ENCODE data around the gene NUDT2. TPM values are rescaled to one million over a fixed set of nuclear protein-coding genes. Genes with fewer than 3 reads are reported as not detected.
A peak's percentile ranks its signal among the peaks of the same experiment; 100 is the strongest.
"Not testable (repeated sequence)": the region's sequence is repeated elsewhere in the genome, so short reads cannot be mapped to it uniquely, and the experiment has no call there.

Gene NUDT2
- total RNA-seq, 2 experiments from 2014 or later = 28.9 to 29.7 TPM

- H3K4me1 Mint-ChIP-seq = no peaks in the 10 kb centered on the region
- H3K27me3 Mint-ChIP-seq = no peaks in the 10 kb centered on the region
- no peaks in the 10 kb centered on the region for H3K9me3 Mint-ChIP-seq (ENCODE audit: low read depth)
- CTCF ChIA-PET = interaction anchor here (1.1 kb wide), 1 partner anchor 9 kb away, joined by 3 read pairs; no protein-coding TSS in a partner anchor
- DNase-seq (no peak), ATAC-seq (no peak)
- no peak overlapping the region for H3K27ac Mint-ChIP-seq
- H3K4me3 Mint-ChIP-seq = no peak overlapping the region
- peaks cover 22% of the 10 kb centered on the region for H3K36me3 Mint-ChIP-seq
These were observed 12.4 kb downstream of the NUDT2 start for GRCh38 chr9:34341659-34342295.

GRCh38 chr9:34343090-34343489, 13.7 kb downstream of the NUDT2 start:
- H3K4me3 Mint-ChIP-seq = no peak overlapping the region
- no peak overlapping the region for H3K27ac Mint-ChIP-seq
- H3K27me3 Mint-ChIP-seq = no peaks in the 10 kb centered on the region
- CTCF ChIA-PET = interaction anchor here (1.1 to 1.3 kb wide), 2 partner anchors 15 to 36 kb away, joined by 3 to 4 read pairs; no protein-coding TSS in a partner anchor
- no peak for ATAC-seq
- no peaks in the 10 kb centered on the region for H3K9me3 Mint-ChIP-seq (ENCODE audit: low read depth)
- no peaks in the 10 kb centered on the region for H3K4me1 Mint-ChIP-seq
- H3K36me3 Mint-ChIP-seq = peaks cover 22% of the 10 kb centered on the region
- DNase-seq = no peak

GRCh38 chr9:34343605-34344004, 14.2 kb downstream of the NUDT2 start:
- ATAC-seq (no peak), DNase-seq (no peak)
- CTCF ChIA-PET = interaction anchor here (1.1 to 1.3 kb wide), 2 partner anchors 15 to 36 kb away, joined by 3 to 4 read pairs; no protein-coding TSS in a partner anchor
- Mint-ChIP-seq H3K4me1 (no peaks in the 10 kb centered on the region), H3K27me3 (no peaks in the 10 kb centered on the region), H3K4me3 (no peak overlapping the region), H3K9me3 (ENCODE audit: low read depth) (no peaks in the 10 kb centered on the region), H3K36me3 (peaks cover 20% of the 10 kb centered on the region), H3K27ac (no peak overlapping the region)

GRCh38 chr9:34346873-34347799, 17.8 kb downstream of the NUDT2 start:
- no peaks in the 10 kb centered on the region for H3K9me3 Mint-ChIP-seq (ENCODE audit: low read depth)
- no peak overlapping the region for H3K27ac Mint-ChIP-seq
- H3K36me3 Mint-ChIP-seq = peaks cover 11% of the 10 kb centered on the region
- DNase-seq (no peak), ATAC-seq (no peak)
- H3K4me1 Mint-ChIP-seq = no peaks in the 10 kb centered on the region
- no peak overlapping the region for H3K4me3 Mint-ChIP-seq
- H3K27me3 Mint-ChIP-seq = no peaks in the 10 kb centered on the region
- CTCF ChIA-PET = interaction anchor here (0.7 to 0.8 kb wide), 2 partner anchors 31 to 199 kb away, joined by 3 to 4 read pairs; no protein-coding TSS in a partner anchor

GRCh38 chr9:34347800-34348158, 18.4 kb downstream of the NUDT2 start:
- CTCF ChIA-PET = interaction anchor here (0.8 kb wide), 1 partner anchor 30 kb away, joined by 4 read pairs; no protein-coding TSS in a partner anchor
- H3K4me3 Mint-ChIP-seq = no peak overlapping the region
- no peaks in the 10 kb centered on the region for H3K9me3 Mint-ChIP-seq (ENCODE audit: low read depth)
- DNase-seq (no peak), ATAC-seq (no peak)
- H3K4me1 Mint-ChIP-seq = no peaks in the 10 kb centered on the region
- H3K36me3 Mint-ChIP-seq = peaks cover 7% of the 10 kb centered on the region
- H3K27ac Mint-ChIP-seq = no peak overlapping the region
- no peaks in the 10 kb centered on the region for H3K27me3 Mint-ChIP-seq

GRCh38 chr9:34349324-34349723, 20.0 kb downstream of the NUDT2 start:
- DNase-seq = no peak
- no peaks in the 10 kb centered on the region for H3K9me3 Mint-ChIP-seq (ENCODE audit: low read depth)
- no peak overlapping the region for H3K4me3 Mint-ChIP-seq
- H3K4me1 Mint-ChIP-seq = no peaks in the 10 kb centered on the region
- ATAC-seq = no peak
- H3K27ac Mint-ChIP-seq = no peak overlapping the region
- H3K36me3 Mint-ChIP-seq = peaks cover 6% of the 10 kb centered on the region
- CTCF ChIA-PET = interaction anchor here (1.2 kb wide), 1 partner anchor 17 kb away, joined by 3 read pairs; no protein-coding TSS in a partner anchor
- H3K27me3 Mint-ChIP-seq = no peaks in the 10 kb centered on the region

- H3K27me3 Mint-ChIP-seq; H3K4me3 Mint-ChIP-seq; DNase-seq; ATAC-seq; H3K27ac Mint-ChIP-seq; H3K9me3 Mint-ChIP-seq (ENCODE audit: low read depth); H3K4me1 Mint-ChIP-seq; CTCF ChIA-PET: not testable (repeated sequence)
- peaks cover 17% of the 10 kb centered on the region for H3K36me3 Mint-ChIP-seq
These were observed 22.8 kb downstream of the NUDT2 start for GRCh38 chr9:34352122-34352652.

- CTCF ChIA-PET, ATAC-seq, H3K27me3 Mint-ChIP-seq, H3K4me1 Mint-ChIP-seq, H3K4me3 Mint-ChIP-seq, DNase-seq, H3K27ac Mint-ChIP-seq: not testable (repeated sequence)
- Mint-ChIP-seq H3K9me3 (ENCODE audit: low read depth) (peaks cover 12% of the 10 kb centered on the region), H3K36me3 (peaks cover 17% of the 10 kb centered on the region)
These were observed 23.6 kb downstream of the NUDT2 start for GRCh38 chr9:34352957-34353356.

- Mint-ChIP-seq H3K27me3 (no peaks in the 10 kb centered on the region), H3K36me3 (peaks cover 11% of the 10 kb centered on the region), H3K27ac (no peak overlapping the region), H3K4me3 (no peak overlapping the region), H3K9me3 (ENCODE audit: low read depth) (peaks cover 4% of the 10 kb centered on the region), H3K4me1 (peaks cover 18% of the 10 kb centered on the region)
- ATAC-seq = no peak
- CTCF ChIA-PET = interaction anchor here (0.6 kb wide), 1 partner anchor 191 kb away, joined by 4 read pairs; no protein-coding TSS in a partner anchor
- no peak for DNase-seq
These were observed 33.3 kb downstream of the NUDT2 start for GRCh38 chr9:34362614-34363214.

- CTCF ChIA-PET = interaction anchor here (1.0 to 1.2 kb wide), 4 partner anchors 14 to 30 kb away, joined by 3 to 4 read pairs (median 3); no protein-coding TSS in a partner anchor
- DNase-seq (no peak), ATAC-seq (peak; percentile 49)
- Mint-ChIP-seq H3K9me3 (ENCODE audit: low read depth) (peaks cover 6% of the 10 kb centered on the region), H3K36me3 (peaks cover 19% of the 10 kb centered on the region), H3K4me1 (peaks cover 18% of the 10 kb centered on the region), H3K27ac (no peak overlapping the region), H3K27me3 (no peaks in the 10 kb centered on the region), H3K4me3 (no peak overlapping the region)
These were observed 34.4 kb downstream of the NUDT2 start for GRCh38 chr9:34363619-34364351.

GRCh38 chr9:34365282-34365681, 35.9 kb downstream of the NUDT2 start:
- CTCF ChIA-PET = interaction anchor here (0.8 kb wide), 2 partner anchors 10 to 16 kb away, joined by 3 to 4 read pairs; no protein-coding TSS in a partner anchor
- peaks cover 24% of the 10 kb centered on the region for H3K36me3 Mint-ChIP-seq
- H3K4me3 Mint-ChIP-seq = no peak overlapping the region
- ATAC-seq (no peak), DNase-seq (peak; percentile 7)
- H3K27ac Mint-ChIP-seq = no peak overlapping the region
- H3K9me3 Mint-ChIP-seq (ENCODE audit: low read depth) = peaks cover 8% of the 10 kb centered on the region
- H3K4me1 Mint-ChIP-seq = peaks cover 18% of the 10 kb centered on the region
- H3K27me3 Mint-ChIP-seq = no peaks in the 10 kb centered on the region

- Mint-ChIP-seq H3K27me3 (no peaks in the 10 kb centered on the region), H3K4me1 (peaks cover 18% of the 10 kb centered on the region), H3K36me3 (peaks cover 35% of the 10 kb centered on the region), H3K9me3 (ENCODE audit: low read depth) (peaks cover 11% of the 10 kb centered on the region), H3K27ac (no peak overlapping the region), H3K4me3 (no peak overlapping the region)
- DNase-seq (peak; percentile 2), ATAC-seq (no peak)
- CTCF ChIA-PET = interaction anchor here (1.2 kb wide), 1 partner anchor 9 kb away, joined by 3 read pairs; no protein-coding TSS in a partner anchor
These were observed 37.0 kb downstream of the NUDT2 start for GRCh38 chr9:34366365-34366764.

All from activated CD8-positive, alpha-beta memory T cell treated with anti-CD3 and anti-CD28 coated beads, Interleukin-2, amount 10 ng/mL, durations not matched to agents 7 days and 5 days (primary cell).